Esophagus squamous epithelium (tissue), 5 donors: Measurements from ENCODE around the gene PGAP3. TPM values are rescaled to one million over a fixed set of nuclear protein-coding genes. Genes with fewer than 3 reads are reported as not detected.

Experiments used
- DNase-seq: peaks from one replicate; lab custom pipeline; 2025; lab: John Stamatoyannopoulos, UW
- H3K27ac ChIP-seq, 4 donors: fragments of 200-600 bp; sonication (generic); one replicate each; pipeline ENCODE4 v1.5.1; 2016 to 2019; ENCODE audit warnings: mild to moderate bottlenecking in 1 of 4
- H3K27me3 ChIP-seq, 4 donors: fragments of 200-600 bp; sonication (generic); 1 replicate in 3 of 4; 2 replicates in 1 of 4; pipeline versions ENCODE4 v1.5.1 to v1.6.0; 2017 to 2021; ENCODE audit warnings: antibody characterized with exemption in 1 of 4
- H3K36me3 ChIP-seq, 3 donors: fragments of 200-600 bp; sonication (generic); one replicate each; pipeline ENCODE4 v1.5.1; 2016 to 2019
- H3K4me1 ChIP-seq, 3 donors: fragments of 200-600 bp; sonication (generic); one replicate each; pipeline ENCODE4 v1.5.1; 2017 to 2019
- H3K4me3 ChIP-seq, 4 donors: fragments of 200-600 bp; sonication (generic); 1 replicate in 3 of 4; 2 replicates in 1 of 4; pipeline ENCODE4 v1.5.1; 2016 to 2019; ENCODE audit warnings: mild to moderate bottlenecking in 2 of 4, moderate library complexity in 1 of 4
- H3K9me3 ChIP-seq, 3 donors: fragments of 200-600 bp; sonication (generic); one replicate each; pipeline ENCODE4 v1.5.1; 2016 to 2019
- CTCF ChIP-seq, 6 experiments: fragments of 450-650 bp in 4 of 6; fragments of 200-600 bp in 2 of 6; sonication (generic) in 2 of 6; IDR thresholded peaks; one replicate each; pipeline ENCODE4 v1.5.1; 2016 to 2019; ENCODE audit warnings: antibody characterized with exemption in 6 of 6, mild to moderate bottlenecking in 4 of 6, moderate library complexity in 4 of 6
- POLR2A ChIP-seq, 4 donors: fragments of 450-650 bp; IDR thresholded peaks; one replicate each; pipeline ENCODE4 v1.6.1; 2017; ENCODE audit warnings: antibody characterized with exemption in 4 of 4, mild to moderate bottlenecking in 4 of 4, moderate library complexity in 3 of 4
- WGBS, 2 donors: methylation state at CpG; one replicate each; pipeline ENCODE4 v1.1.5; 2018; 5-methylcytosine and 5-hydroxymethylcytosine counted together
- intact Hi-C: fragments of 100-400 bp; cut with DNase I; formaldehyde crosslinking; loops from one replicate; pipeline ENCODE4 v1.15.0; 2022
- total RNA-seq, 4 donors: library from RNA; depleted of rRNA; stranded (reverse); fragments of >200 nt; gene quantifications; one replicate each; pipeline ENCODE4 v1.1.0, GENCODE V29; 2016
- donor health status: DM: yes; HTN: yes; CAD: no.

Gene PGAP3
- total RNA-seq, 4 donors from 2014 or later, result 10.7 to 34.2 (median 19.2) TPM

GRCh38 chr17:39627712-39628516 is 59.9 kb downstream of the PGAP3 start:
- Histone ChIP-seq H3K4me3 (peak overlapping the region in 2 of 4 donors; percentile 50 to 59), H3K9me3 (no peaks in the 10 kb centered on the region), H3K36me3 (no peaks in the 10 kb centered on the region), H3K4me1 (peaks cover 39 to 84% (median 42%) of the 10 kb centered on the region in 3 donors), H3K27me3 (peaks cover 0 to 77% (median 9%) of the 10 kb centered on the region in 4 donors), H3K27ac (peak overlapping the region in 2 of 4 donors; percentile 42 to 80)
- TF ChIP-seq CTCF (IDR thresholded peaks at IDR 0.05), result no peak
- TF ChIP-seq POLR2A (IDR thresholded peaks at IDR 0.05), result no peak
- DNase-seq, result no peak
- intact Hi-C loops, result no loop called here
- WGBS, 2 donors, result 17 to 49% methylated on average over 1 to 3 of the region's 16 CpGs

- Histone ChIP-seq H3K27me3 (peaks cover 0 to 76% (median 9%) of the 10 kb centered on the region in 4 donors), H3K9me3 (no peaks in the 10 kb centered on the region), H3K4me1 (peaks cover 39 to 82% (median 45%) of the 10 kb centered on the region in 3 donors), H3K4me3 (peak overlapping the region; percentile 10 to 59 (median 40)), H3K27ac (peak overlapping the region in 2 of 4 donors; percentile 42 to 80), H3K36me3 (no peaks in the 10 kb centered on the region)
- 1 to 10% methylated on average over 7 to 14 of the region's 72 CpGs for WGBS, 2 donors
- intact Hi-C loops, result no loop called here
- no peak for DNase-seq
- TF ChIP-seq CTCF (IDR thresholded peaks at IDR 0.05) (no peak), POLR2A (IDR thresholded peaks at IDR 0.05) (no peak)
These were observed 60.7 kb downstream of the PGAP3 start for GRCh38 chr17:39627047-39627711.

GRCh38 chr17:39626171-39627046 is 61.4 kb downstream of the PGAP3 start, which contains the start of gene PPP1R1B:
Gene PPP1R1B (plus strand): TSS chr17:39626952. CDS start chr17:39627393, 441 bp downstream.
- Histone ChIP-seq H3K9me3 (no peaks in the 10 kb centered on the region), H3K27me3 (peaks cover 0 to 72% (median 9%) of the 10 kb centered on the region in 4 donors), H3K4me3 (peak within 1 kb of the TSS; percentile 10 to 59 (median 40)), H3K27ac (peak within 1 kb of the TSS in 2 of 4 donors; percentile 42 to 80), H3K4me1 (peaks cover 39 to 82% (median 47%) of the 10 kb centered on the region in 3 donors), H3K36me3 (no peaks in the 10 kb centered on the region)
- intact Hi-C loops, result no loop called here
- DNase-seq, result no peak
- 6 to 18% methylated on average over 21 to 22 of the region's 29 CpGs for WGBS, 2 donors
- no peak for TF ChIP-seq POLR2A (IDR thresholded peaks at IDR 0.05)
- TF ChIP-seq CTCF (IDR thresholded peaks at IDR 0.05), result no peak

- H3K27me3 ChIP-seq, result peaks cover 0 to 66% (median 9%) of the 10 kb centered on the region in 4 donors
- no peak for TF ChIP-seq CTCF (IDR thresholded peaks at IDR 0.05)
- no peak for TF ChIP-seq POLR2A (IDR thresholded peaks at IDR 0.05)
- no peak overlapping the region for H3K4me3 ChIP-seq
- peaks cover 39 to 77% (median 47%) of the 10 kb centered on the region in 3 donors for H3K4me1 ChIP-seq
- DNase-seq, result no peak
- WGBS, 2 donors, result 26 to 57% methylated on average over 3 of the region's 5 CpGs
- intact Hi-C loops, result no loop called here
- H3K9me3 ChIP-seq, result no peaks in the 10 kb centered on the region
- no peaks in the 10 kb centered on the region for H3K36me3 ChIP-seq
- H3K27ac ChIP-seq, result peak overlapping the region in 2 of 4 donors; percentile 5 to 46
These were observed 62.6 kb downstream of the PGAP3 start for GRCh38 chr17:39625198-39625785.
